Measurements from ENCODE around the gene PGRMC2.

- TF ChIP-seq POLR2A (IDR thresholded peaks at IDR 0.05): no peak
- TF ChIP-seq CTCF (IDR thresholded peaks at IDR 0.05): no peak
These were observed 46.1 kb downstream of the PGRMC2 start for GRCh38 chr4:128241425-128241913.
